ENCODE measurements around the gene RAB37. TPM values are rescaled to one million over a fixed set of nuclear protein-coding genes. Genes with fewer than 3 reads are reported as not detected.
A peak's percentile ranks its signal among the peaks of the same experiment; 100 is the strongest.

Gene RAB37
- total and polyA plus RNA-seq, 10 donors, result 16.6 to 37.6 (median 24.0) TPM

GRCh38 chr17:74746922-74747321 is 9.9 kb downstream of the RAB37 start:
- TF ChIP-seq POLR2AphosphoS5 (IDR thresholded peaks at IDR 0.05) (peak in 2 of 3 donors; percentile 16 to 19), POLR2A (IDR thresholded peaks at IDR 0.05) (no peak), CTCF (IDR thresholded peaks at IDR 0.05 in 8 of 11, conservative IDR thresholded peaks at IDR 0.05 in 3 of 11) (no peak)
- H3K36me3 ChIP-seq, result no peaks in the 10 kb centered on the region
- no peaks in the 10 kb centered on the region for H3K27me3 ChIP-seq (replicated peaks in 1 of 7)
- DNase-seq, result peak; percentile 78
- peak overlapping the region in 2 of 8 donors; percentile 13 to 95 for H3K4me3 ChIP-seq
- no peaks in the 10 kb centered on the region for H3K9me3 ChIP-seq
- intact Hi-C loops (cut with DNase I; ENCODE audit: low total_unique reads), result no loop called here
- H3K4me1 ChIP-seq, result peaks cover 48 to 96% (median 87%) of the 10 kb centered on the region in 6 donors
- WGBS, 5 donors, result 9 to 22% (median 17%) methylated on average over 5 to 6 of the region's 6 CpGs
- peak overlapping the region in 7 of 8 donors; percentile 79 to 95 (median 90) for H3K27ac ChIP-seq

GRCh38 chr17:74748279-74748528 is 11.1 kb downstream of the RAB37 start:
- intact Hi-C loops (cut with DNase I; ENCODE audit: low total_unique reads), result no loop called here
- Histone ChIP-seq H3K27me3 (replicated peaks in 1 of 7) (no peaks in the 10 kb centered on the region), H3K9me3 (no peaks in the 10 kb centered on the region), H3K4me3 (peak overlapping the region; percentile 30 to 100 (median 95)), H3K4me1 (peaks cover 43 to 96% (median 87%) of the 10 kb centered on the region in 6 donors), H3K27ac (peak overlapping the region; percentile 79 to 95 (median 90)), H3K36me3 (peaks cover 0 to 11% (median 0%) of the 10 kb centered on the region in 6 donors)
- TF ChIP-seq CTCF (IDR thresholded peaks at IDR 0.05 in 8 of 11, conservative IDR thresholded peaks at IDR 0.05 in 3 of 11) (peak in 6 of 11 experiments; percentile 39 to 74 (median 48)), POLR2AphosphoS5 (IDR thresholded peaks at IDR 0.05) (no peak), POLR2A (IDR thresholded peaks at IDR 0.05) (no peak)
- WGBS, 5 donors, result 0 to 1% (median 0%) methylated on average over 25 to 34 of the region's 34 CpGs
- no peak for DNase-seq

DNA sequence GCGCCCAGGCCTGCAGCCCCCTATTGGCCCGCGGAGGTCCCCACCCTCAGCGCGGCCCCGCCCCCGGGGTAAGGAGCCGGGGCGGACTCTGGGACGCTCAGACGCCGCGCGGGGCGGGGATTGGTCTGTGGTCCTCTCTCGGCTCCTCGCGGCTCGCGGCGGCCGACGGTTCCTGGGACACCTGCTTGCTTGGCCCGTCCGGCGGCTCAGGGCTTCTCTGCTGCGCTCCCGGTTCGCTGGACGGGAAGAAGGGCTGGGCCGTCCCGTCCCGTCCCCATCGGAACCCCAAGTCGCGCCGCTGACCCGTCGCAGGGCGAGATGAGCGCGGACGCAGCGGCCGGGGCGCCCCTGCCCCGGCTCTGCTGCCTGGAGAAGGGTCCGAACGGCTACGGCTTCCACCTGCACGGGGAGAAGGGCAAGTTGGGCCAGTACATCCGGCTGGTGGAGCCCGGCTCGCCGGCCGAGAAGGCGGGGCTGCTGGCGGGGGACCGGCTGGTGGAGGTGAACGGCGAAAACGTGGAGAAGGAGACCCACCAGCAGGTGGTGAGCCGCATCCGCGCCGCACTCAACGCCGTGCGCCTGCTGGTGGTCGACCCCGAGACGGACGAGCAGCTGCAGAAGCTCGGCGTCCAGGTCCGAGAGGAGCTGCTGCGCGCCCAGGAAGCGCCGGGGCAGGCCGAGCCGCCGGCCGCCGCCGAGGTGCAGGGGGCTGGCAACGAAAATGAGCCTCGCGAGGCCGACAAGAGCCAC is 11.6 kb downstream of the RAB37 start, which contains the start of gene NHERF1:
Gene NHERF1 (plus strand): TSS at position 100 of the 750 bp plus-strand sequence. CDS start 219 bp downstream, at position 319.
- H3K4me1 ChIP-seq, result peaks cover 43 to 96% (median 87%) of the 10 kb centered on the region in 6 donors
- intact Hi-C loops (cut with DNase I; ENCODE audit: low total_unique reads), result no loop called here
- WGBS, 5 donors, result 0% methylated on average over 18 to 90 of the region's 90 CpGs

More for the DNA sequence above, 11.6 kb downstream of the RAB37 start, which contains the start of gene NHERF1:
- Histone ChIP-seq H3K9me3 (no peaks in the 10 kb centered on the region), H3K36me3 (peaks cover 0 to 12% (median 0%) of the 10 kb centered on the region in 6 donors), H3K4me3 (peak within 1 kb of the TSS; percentile 57 to 100 (median 95)), H3K27ac (peak within 1 kb of the TSS; percentile 79 to 95 (median 90)), H3K27me3 (replicated peaks in 1 of 7) (no peaks in the 10 kb centered on the region)
- DNase-seq, result peak; percentile 99
- TF ChIP-seq POLR2AphosphoS5 (IDR thresholded peaks at IDR 0.05) (peak; percentile 99), CTCF (IDR thresholded peaks at IDR 0.05 in 8 of 11, conservative IDR thresholded peaks at IDR 0.05 in 3 of 11) (peak in 5 of 11 experiments; percentile 5 to 49 (median 26)), POLR2A (IDR thresholded peaks at IDR 0.05) (peak; percentile 69 to 97 (median 91))

All from spleen (tissue), 11 donors.